GM18870 (cell line): ENCODE measurements around the gene TMEM126A.
"Not testable (repeated sequence)": the region's sequence is repeated elsewhere in the genome, so short reads cannot be mapped to it uniquely, and the experiment has no call there.

Experiments used
- ATAC-seq: cut with Tn5 transposase; IDR thresholded peaks from one replicate; pipeline ENCODE4 v1.9.1; 2021; ENCODE audit warnings: moderate library complexity; ENCODE audit not compliant: unreplicated experiment

TMEM126A gene

DNA sequence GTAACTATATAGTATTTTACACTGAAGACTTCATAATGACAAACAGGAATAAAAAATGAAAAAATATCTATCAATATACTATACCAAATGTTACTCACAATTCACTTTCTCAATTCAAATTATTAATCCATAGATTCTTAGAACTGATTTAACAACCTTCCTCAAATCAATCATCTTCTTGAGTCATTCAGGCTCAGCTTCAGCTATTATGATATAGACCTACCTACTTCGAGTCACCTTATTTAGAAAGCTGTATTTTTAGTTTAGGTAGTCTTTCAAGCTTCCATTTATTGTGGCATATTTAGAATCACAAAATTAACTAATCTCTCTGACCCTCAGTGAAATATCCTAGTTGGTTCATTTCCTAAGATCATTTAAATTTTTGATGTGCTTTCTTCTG is 9.0 kb downstream of the TMEM126A start:
- no peak for ATAC-seq

GRCh38 chr11:85658180-85658579 is 10.4 kb downstream of the TMEM126A start:
- ATAC-seq, result no peak

DNA sequence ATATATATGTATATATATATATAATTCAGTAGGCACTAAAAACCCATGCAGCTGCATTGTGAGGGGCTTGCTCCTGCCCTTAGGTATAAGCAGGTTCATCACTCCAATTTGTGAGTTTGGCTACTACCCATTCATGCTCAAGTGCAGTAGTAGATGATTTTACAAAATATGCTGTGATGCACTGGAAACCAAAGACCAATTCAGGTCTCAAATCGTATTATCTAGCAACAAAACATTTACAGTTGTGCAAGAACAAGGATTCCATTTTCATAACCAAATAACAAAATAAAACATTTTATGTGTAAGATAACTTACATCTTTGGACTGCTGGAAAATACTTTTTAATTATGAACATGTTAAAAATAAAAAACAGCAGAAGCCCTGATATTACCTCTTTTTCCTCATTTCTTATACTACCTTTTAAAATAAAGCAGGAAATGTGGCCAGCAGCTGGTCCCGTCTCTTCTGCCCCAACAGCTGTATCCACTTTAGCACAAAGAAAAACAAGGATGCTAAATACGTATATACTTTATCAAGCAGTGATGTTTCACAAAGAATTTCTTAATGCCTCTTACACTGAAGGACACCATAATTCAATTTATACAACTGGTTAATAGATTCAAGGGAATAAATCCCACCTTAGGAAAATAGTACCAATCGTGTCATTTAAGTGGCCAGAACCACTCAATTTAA is 14.4 kb downstream of the TMEM126A start:
- no peak for ATAC-seq

GRCh38 chr11:85663080-85663752 is 15.4 kb downstream of the TMEM126A start:
- no peak for ATAC-seq

DNA sequence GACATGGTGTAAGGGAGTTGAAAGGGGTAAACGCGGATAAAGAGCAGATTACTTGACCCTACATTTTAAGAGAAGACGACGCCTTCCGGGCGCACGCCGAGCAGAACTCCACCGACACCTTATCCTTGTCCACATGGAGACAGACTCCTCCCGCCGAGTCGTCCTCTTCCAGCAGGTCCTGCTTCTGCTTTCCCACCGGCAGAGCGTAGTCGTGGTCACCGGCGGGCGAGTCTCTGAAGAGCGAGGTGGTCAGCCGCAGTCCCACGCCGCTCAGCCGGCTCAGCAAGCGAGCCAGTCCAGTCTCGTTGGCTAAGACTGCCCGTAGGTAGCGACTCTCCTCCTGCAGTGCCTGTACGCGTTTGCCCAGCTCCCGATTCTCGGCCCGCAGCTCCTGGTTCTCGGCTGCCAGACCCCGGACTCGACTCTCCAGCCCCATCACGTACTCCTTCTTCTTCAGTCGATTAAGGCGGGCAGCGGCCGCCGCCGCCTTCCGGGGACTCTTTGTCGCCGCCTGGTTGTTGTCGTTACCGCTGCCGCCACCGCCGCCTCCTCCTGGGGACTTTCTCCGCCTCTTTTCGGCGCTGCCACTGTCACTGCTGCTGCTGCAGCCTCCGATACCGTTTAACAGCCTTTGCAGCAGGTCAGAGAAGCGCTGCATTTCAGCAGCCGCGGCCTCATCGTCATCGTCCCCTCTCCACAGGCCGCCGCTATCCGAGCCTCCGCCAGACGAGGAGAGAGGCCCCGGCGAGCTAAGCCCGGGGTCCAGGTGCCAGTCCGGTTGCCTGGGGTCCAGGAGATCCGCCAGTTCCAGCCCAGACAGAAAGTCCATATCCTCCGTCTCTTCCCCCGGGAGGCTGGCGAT is 16.2 kb downstream of the TMEM126A start:
- peak; percentile 62 for ATAC-seq

GRCh38 chr11:85664615-85665481 is 17.1 kb downstream of the TMEM126A start, which contains the start of gene CREBZF:
CREBZF (minus strand) TSS chr11:85665129; CDS start chr11:85664875, 254 bp downstream.
- peak; percentile 85 for ATAC-seq

DNA sequence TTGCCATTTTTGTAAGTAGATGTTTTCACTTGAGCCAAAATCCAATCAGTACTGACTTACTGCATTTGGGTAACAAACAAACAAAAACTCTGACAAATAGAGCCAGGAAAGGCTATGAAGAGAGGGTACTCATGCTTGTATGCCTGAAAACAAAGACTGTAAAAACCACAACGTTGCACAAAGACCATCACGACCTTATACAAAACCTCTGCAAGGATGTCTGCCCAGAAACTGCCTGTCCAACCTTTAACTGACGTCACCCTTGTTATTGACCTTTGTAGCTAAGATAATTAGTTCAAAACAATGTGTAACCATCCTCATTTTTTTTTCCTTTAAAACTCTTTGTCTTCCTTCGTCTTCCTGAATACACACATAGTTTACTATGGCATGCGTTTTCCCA is 18.0 kb downstream of the TMEM126A start:
- no peak for ATAC-seq

DNA sequence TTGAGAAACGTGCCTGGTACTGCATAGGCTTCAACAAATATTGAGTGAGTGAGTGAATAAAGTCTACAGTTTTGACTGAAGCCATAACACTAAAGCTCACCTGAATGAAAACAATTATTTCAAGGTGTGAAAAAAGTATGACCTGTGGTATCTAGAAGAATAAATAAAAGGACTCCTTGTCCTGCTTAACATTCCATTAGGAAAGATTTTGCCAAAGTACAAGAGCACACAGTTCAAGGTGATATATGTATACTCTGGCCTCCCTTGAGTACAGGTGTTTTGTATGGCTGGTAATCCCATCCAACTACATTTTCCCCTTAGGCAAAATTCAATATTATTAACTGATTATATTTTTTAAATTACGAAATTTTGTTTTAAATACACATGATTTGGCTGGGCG is 18.9 kb downstream of the TMEM126A start:
- ATAC-seq, result no peak

DNA sequence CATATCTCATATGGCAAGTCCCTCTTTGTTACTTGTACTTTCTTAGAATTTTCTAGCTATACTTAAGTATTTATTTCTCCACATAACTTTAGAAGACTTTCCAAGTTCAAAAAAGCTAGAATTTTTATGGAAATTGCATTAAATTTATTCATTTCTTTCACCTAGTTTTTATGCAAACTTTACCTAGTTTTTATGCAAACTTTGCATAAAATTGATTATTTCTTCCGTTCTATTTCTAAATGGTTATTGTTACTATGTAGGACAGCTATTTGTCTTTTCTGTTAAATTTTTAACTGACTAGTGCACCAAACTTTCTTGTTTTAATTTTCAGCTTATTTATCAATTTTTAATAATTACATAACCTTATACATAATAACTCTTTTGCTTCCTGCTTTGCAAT is 20.4 kb downstream of the TMEM126A start:
- no peak for ATAC-seq

DNA sequence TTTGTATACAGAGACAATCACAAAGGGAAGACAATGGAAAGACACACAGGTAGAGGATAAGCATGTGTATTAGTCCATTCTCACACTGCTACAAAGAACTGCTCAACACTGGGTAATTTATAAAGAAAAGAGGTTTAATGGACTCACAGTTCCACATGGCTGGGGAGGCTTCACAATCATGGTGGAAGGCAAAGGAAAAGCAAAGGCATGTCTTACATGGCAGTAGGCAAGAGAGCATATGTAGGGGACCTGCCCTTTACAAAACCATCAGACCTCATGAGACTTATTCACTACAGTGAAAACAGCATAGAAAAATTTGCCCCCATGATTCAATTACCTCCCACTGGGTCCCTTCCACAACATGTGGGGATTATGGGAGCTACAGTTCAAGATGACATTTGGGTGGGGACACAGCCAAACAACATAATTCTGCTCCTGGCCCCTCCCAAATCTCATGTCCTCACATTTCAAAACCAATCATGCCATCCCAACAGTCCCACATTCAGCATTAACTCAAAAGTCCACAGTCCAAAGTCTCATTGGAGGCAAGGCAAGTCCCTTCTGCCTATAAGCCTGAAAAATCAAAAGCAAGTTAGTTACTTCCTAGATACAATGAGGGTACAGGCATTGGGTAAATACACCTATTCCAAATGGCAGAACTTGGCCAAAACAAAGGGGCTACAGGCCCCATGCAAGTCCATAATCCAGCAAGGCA is 23.3 kb downstream of the TMEM126A start:
- ATAC-seq, result not testable (repeated sequence)

- no peak for ATAC-seq
Observed at GRCh38 chr11:85672105-85672902, 24.5 kb downstream of the TMEM126A start.

DNA sequence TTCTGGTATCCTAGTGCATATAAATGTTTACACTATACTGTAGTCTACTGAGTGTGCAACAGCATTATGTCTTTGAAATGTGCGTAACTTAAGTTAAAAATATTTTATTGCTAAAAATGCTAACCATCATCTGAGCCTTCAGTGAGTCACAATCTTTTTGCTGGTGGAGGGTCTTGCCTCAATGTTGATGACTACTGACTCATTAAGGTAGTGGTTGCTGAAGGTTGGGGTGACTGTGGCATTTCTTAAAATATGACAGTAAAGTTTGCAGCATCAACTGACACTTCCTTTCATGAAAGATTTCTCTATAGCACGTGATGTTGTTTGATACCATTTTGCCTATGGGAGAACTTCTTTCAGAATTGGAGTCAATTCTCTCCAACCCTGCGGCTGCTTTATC is 25.6 kb downstream of the TMEM126A start:
- no peak for ATAC-seq

DNA sequence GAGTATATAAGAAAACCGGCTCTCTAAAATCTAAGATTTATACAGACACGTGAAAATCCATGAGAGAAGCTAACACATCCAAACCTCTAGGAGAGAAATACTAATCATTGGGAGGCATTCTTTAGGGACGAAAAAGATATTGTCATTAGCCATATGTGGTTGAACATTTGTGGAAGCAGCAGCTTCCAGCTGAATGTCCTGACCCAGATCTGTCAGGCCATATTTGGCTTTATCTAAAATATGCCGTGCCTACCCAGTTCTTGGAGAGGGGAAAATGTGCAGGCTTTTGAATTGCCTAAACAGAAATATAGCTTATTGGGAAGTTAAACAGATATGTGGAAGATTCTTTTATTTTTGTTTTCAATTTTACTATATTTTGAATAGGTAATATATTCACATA is 31.8 kb downstream of the TMEM126A start:
- ATAC-seq, result no peak

GRCh38 chr11:85680897-85681296 is 33.1 kb downstream of the TMEM126A start:
- no peak for ATAC-seq

- ATAC-seq, result no peak
Observed at GRCh38 chr11:85682330-85683305, 34.9 kb downstream of the TMEM126A start.

GRCh38 chr11:85685125-85685819 is 37.5 kb downstream of the TMEM126A start:
- ATAC-seq, result no peak

DNA sequence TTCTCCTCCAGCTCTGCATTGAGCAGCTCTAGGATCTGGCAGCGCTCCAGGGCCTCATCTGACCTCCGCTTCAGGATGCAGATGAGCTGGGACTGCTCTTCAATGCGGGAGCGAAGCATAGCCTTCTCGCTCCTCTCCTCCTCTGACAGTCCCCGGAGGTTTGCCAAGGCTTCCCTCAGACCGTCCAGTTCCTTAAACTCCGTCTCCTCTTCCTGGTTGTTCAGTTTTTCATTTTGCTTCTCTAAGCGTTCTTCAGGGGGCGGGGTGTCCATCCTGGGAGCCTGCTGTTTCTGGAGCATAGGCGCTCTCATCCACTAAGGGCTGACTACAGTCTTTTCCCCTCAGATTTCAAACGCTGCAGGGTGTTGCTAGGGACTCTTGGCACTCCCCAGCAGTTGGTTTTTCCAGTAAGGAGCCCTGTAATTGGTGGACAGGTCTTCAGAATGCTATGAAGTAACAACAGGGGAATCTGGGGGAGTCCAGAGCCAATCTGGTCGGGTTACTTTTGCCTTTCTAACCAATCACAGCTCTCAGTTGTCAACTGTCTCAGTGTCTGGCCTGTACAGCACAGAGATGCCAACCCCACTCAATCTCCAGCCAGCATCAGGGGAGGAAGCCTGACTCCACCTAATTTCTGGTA is 38.2 kb downstream of the TMEM126A start, which contains the start of gene CCDC89:
TSS of gene CCDC89 (minus strand) at position 376 of the 640 bp plus-strand sequence. CDS start at position 311, 65 bp downstream.
- ATAC-seq, result no peak
